Small intestine (tissue), 7 donors: Measurements from ENCODE around the gene ADAMTS14. TPM values are rescaled to one million over a fixed set of nuclear protein-coding genes. Genes with fewer than 3 reads are reported as not detected.

ENCODE experiments used
- DNase-seq, 2 donors: peaks; one replicate each; pipeline versions ENCODE4 v3.0.0 to v3.0.0-alpha.2; 2013
- FAIRE-seq: peaks from 2 replicates; lab custom pipeline; 2012; peaks lifted over from hg19 to GRCh38; lab: Jason Lieb, UNC
- H3K27ac ChIP-seq, 3 donors: one replicate each; pipeline ENCODE4 v1.5.1; 2013; ENCODE audit warnings: low read length in 2 of 3, mild to moderate bottlenecking in 2 of 3, control low read depth in 1 of 3, inconsistent platforms in 1 of 3, low read depth in 1 of 3, moderate library complexity in 1 of 3
- H3K27me3 ChIP-seq, 3 donors: one replicate each; pipeline ENCODE4 v1.6.1; 2013; ENCODE audit warnings: low read length in 3 of 3, inconsistent platforms in 1 of 3; ENCODE audit not compliant: control insufficient read depth in 3 of 3, insufficient read depth in 3 of 3
- H3K36me3 ChIP-seq, 3 donors: one replicate each; pipeline ENCODE4 v1.6.1; 2013; ENCODE audit warnings: low read length in 3 of 3, inconsistent platforms in 1 of 3, low read depth in 1 of 3, mild to moderate bottlenecking in 1 of 3, moderate library complexity in 1 of 3; ENCODE audit not compliant: control insufficient read depth in 3 of 3, insufficient read depth in 2 of 3
- H3K4me1 ChIP-seq, 3 donors: one replicate each; pipeline ENCODE4 v1.6.1; 2013; ENCODE audit warnings: low read length in 2 of 3, inconsistent platforms in 1 of 3, low read depth in 1 of 3, mild to moderate bottlenecking in 1 of 3, moderate library complexity in 1 of 3; ENCODE audit not compliant: control insufficient read depth in 3 of 3, insufficient read depth in 2 of 3
- H3K4me3 ChIP-seq, 3 donors: one replicate each; pipeline ENCODE4 v1.5.1; 2013; ENCODE audit warnings: low read length in 3 of 3, control low read depth in 1 of 3, inconsistent platforms in 1 of 3, low read depth in 1 of 3, mild to moderate bottlenecking in 1 of 3, moderate library complexity in 1 of 3
- H3K9me3 ChIP-seq, 2 donors: one replicate each; pipeline ENCODE4 v1.6.1; 2013; ENCODE audit warnings: low read depth in 1 of 2, low read length in 1 of 2; ENCODE audit not compliant: control insufficient read depth in 2 of 2, insufficient read depth in 1 of 2
- WGBS, 3 donors: extraction: QIAGEN DNeasy Blood & Tissue Kit; methylation state at CpG; one replicate each; pipeline ENCODE4 v1.1.7; 2013; 5-methylcytosine and 5-hydroxymethylcytosine counted together
- polyA plus RNA-seq, 4 donors: library from polyadenylated mRNA; stranded (reverse) in 3 of 4; unstranded in 1 of 4; fragments of 200-250 nt in 3 of 4; fragments of 120-200 nt in 1 of 4; gene quantifications; one replicate each; pipeline versions ENCODE4 v1.2.1 to v1.2.3, GENCODE V29; 2013
- donor health status: healthy with polysubstance abuse.
- donor health status: control.
- donor health status: control.
- donor health status: Bipolar disorder and iron deficiency.
- donor health status: healthy.

ADAMTS14 gene
- polyA plus RNA-seq, 4 donors: 0.45 to 7.7 (median 0.79) TPM

DNA sequence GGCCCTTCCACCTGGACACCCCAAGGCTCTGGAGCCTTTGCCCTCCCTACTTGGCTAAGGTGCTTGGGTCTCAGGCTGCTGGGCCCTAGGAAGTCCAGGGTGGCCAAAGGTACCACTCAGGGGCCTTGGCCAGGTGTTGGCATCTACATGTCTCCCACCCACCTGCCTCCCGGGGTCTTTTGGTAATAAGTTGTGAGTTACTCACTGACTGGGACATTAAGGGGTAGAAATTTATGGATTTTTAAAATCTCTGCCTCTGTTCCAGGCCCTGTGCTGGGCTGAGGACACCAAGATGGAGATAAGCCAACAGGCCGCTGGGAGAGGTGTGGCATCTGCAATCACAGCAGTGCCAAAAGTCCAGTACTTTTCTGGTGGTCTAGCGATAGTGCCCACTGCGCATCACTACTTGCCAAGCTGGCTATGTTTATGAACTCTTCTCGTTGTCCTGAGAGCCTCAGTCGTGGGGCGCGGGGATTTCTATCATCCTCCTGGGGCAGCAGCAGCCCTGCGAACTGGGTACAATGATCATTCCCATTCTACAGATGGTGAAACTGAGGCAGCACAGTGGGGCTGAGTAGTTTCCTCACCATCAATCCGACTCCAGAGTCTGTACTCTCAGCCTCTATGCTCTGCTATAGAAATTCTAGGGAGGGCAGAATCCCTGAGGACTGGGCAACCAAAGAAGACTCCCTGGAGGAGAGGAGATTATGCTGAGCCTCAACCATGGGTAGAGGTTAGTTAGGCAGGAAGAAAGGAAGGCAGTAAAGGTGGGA, 76.7 kb downstream of the ADAMTS14 start:
- peaks cover 0 to 24% (median 0%) of the 10 kb centered on the region in 3 donors for H3K36me3 ChIP-seq
- FAIRE-seq (no peak), DNase-seq (no peak)
- peaks cover 0 to 2% (median 0%) of the 10 kb centered on the region in 3 donors for H3K4me1 ChIP-seq
- no peak overlapping the region for H3K4me3 ChIP-seq
- 92 to 94% (median 93%) methylated on average over 10 of the region's 10 CpGs for WGBS, 3 donors
- no peak overlapping the region for H3K27ac ChIP-seq
- H3K27me3 ChIP-seq: no peaks in the 10 kb centered on the region
- peaks cover 0 to 7% of the 10 kb centered on the region in 2 donors for H3K9me3 ChIP-seq

DNA sequence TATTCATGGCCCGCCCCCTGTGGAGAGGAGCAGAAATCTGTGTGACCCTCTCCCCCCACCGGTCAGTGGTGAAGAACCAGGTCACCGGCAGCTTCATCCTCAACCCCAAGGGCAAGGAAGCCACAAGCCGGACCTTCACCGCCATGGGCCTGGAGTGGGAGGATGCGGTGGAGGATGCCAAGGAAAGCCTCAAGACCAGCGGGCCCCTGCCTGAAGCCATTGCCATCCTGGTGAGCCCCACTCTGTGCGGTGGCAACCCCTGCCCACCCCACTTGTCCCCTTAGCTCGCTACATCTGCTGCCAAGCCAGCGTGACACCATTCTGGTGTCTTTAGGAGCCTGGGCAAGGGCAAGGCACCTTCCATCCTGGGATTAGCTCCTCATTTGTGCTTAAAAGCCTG, 77.5 kb downstream of the ADAMTS14 start:
- Histone ChIP-seq H3K4me1 (no peaks in the 10 kb centered on the region), H3K27ac (no peak overlapping the region), H3K27me3 (no peaks in the 10 kb centered on the region), H3K9me3 (peaks cover 0 to 7% of the 10 kb centered on the region in 2 donors), H3K4me3 (no peak overlapping the region), H3K36me3 (peaks cover 0 to 20% (median 0%) of the 10 kb centered on the region in 3 donors)
- DNase-seq (no peak), FAIRE-seq (no peak)
- WGBS, 3 donors: 93 to 98% (median 93%) methylated on average over 9 to 10 of the region's 10 CpGs

DNA sequence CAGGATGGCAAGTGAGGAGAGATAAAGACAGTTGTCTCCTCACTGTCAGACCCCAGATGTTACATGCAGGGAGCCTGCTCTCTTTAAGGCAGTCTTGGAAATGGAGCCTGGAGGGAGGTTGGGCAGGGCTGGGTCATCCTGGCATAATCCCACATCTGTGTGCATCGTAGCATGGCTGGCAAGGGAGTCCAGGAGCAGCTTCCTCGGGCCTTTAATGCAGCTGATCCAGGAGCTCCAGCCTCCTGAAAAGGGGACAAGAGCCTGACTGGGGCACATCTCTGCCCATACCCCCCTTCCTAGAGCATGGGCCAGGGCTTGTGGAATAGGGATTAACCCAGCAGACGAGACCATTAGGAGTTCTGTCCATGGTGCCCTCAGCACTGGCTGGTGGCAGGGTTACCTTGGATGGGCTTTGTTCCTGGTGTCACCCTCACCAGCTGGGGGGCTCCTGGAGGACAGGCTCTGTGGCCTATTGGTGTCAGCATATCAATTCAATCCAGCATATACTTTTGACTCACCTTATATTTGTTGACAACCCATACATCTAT, 77.9 kb downstream of the ADAMTS14 start:
- H3K4me1 ChIP-seq: no peaks in the 10 kb centered on the region
- H3K36me3 ChIP-seq: peaks cover 0 to 20% (median 0%) of the 10 kb centered on the region in 3 donors
- no peaks in the 10 kb centered on the region for H3K27me3 ChIP-seq
- WGBS, 3 donors: 64 to 86% (median 75%) methylated on average over 3 of the region's 3 CpGs
- no peak overlapping the region for H3K4me3 ChIP-seq
- DNase-seq: no peak
- H3K9me3 ChIP-seq: peaks cover 0 to 7% of the 10 kb centered on the region in 2 donors
- FAIRE-seq: no peak
- no peak overlapping the region for H3K27ac ChIP-seq

DNA sequence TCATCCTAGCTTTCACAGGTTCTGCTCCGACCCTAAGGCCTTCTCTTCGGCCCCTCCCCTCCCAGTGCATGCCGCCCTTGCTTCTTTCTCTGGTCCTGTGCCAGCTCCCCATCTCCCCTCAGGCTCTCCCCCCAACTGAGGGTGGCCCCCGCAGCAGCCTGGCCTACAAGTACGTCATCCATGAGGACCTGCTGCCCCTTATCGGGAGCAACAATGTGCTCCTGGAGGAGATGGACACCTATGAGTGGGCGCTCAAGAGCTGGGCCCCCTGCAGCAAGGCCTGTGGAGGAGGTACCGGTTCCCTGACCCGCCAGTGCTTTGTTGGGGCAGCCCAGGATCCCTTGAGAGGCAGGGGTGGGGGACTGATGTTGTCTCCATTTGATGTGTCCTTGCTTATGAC, 79.0 kb downstream of the ADAMTS14 start:
- no peak overlapping the region for H3K4me3 ChIP-seq
- H3K4me1 ChIP-seq: no peaks in the 10 kb centered on the region
- 90 to 94% (median 94%) methylated on average over 9 of the region's 9 CpGs for WGBS, 3 donors
- no peaks in the 10 kb centered on the region for H3K9me3 ChIP-seq
- no peak for FAIRE-seq
- peaks cover 0 to 17% (median 0%) of the 10 kb centered on the region in 3 donors for H3K36me3 ChIP-seq
- DNase-seq: no peak
- H3K27me3 ChIP-seq: no peaks in the 10 kb centered on the region
- no peak overlapping the region for H3K27ac ChIP-seq

DNA sequence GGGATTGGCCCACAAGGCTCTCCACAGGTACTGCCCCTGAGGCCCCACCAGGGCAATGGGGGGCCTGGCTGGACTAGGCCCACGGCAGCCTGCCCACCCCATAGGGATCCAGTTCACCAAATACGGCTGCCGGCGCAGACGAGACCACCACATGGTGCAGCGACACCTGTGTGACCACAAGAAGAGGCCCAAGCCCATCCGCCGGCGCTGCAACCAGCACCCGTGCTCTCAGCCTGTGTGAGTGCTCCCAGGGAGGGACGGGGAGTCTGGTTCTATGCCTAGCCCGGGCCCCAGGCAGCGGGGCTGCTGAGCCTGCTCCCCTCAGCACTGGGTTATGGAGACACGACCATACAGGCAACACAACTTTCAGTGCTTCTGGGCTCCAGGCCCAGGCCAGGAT, 79.7 kb downstream of the ADAMTS14 start:
- Histone ChIP-seq H3K27ac (no peak overlapping the region), H3K4me1 (no peaks in the 10 kb centered on the region), H3K27me3 (no peaks in the 10 kb centered on the region), H3K9me3 (no peaks in the 10 kb centered on the region), H3K36me3 (peaks cover 0 to 17% (median 0%) of the 10 kb centered on the region in 3 donors), H3K4me3 (no peak overlapping the region)
- 93 to 95% (median 94%) methylated on average over 12 to 14 of the region's 14 CpGs for WGBS, 3 donors
- FAIRE-seq: no peak
- DNase-seq: no peak

DNA sequence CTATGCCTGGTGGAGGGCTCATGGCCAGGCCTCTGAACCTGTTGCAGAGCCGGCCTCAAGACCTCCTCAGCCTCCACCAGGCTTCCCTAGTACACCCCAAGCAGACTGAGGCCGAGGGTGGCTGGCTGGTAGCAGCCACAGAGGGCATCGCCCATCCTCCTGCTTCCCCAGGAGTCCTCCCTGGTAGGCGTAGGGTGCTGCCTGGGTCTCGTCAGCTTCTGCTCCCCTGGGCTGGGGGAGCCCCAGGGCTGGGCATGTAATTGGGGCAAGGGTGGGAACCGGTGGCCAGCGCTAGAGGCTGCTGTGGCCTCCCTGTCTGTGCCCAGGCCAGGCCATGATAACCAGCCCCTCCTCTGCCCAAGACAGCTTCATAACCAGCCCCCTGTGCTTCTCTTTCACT, 80.3 kb downstream of the ADAMTS14 start:
- no peak for DNase-seq

DNA sequence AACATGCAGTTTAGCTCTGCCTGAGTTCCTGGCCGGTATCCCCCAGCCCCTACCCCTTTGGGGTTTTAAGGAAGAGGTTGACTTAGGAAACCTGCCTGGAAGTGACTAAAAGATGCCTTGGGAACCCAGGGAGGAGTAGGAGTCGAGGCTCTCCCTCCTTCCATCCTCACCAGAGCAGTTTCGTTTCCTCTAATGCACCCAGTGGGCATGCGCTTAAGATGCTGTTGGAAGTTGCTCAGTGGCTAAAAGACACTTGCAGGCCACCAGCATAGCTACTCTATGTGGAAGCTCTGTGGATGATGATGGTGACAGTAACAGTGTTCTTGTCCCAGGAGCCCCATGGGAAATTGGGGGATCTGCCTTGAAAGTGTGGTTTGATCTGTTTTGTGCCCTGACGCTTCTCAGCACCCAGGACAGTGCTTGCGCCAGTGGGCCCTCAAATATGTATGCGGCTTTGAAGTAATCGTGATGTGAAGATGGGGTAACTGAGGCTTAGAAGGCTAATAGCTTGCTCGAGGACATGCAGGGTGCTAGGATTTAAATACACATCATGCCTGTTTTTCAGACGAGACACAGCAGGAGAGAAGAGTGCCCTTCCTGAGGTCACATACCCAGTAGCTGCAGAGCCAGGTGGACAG, 80.8 kb downstream of the ADAMTS14 start:
- no peak for FAIRE-seq
- H3K27ac ChIP-seq: no peak overlapping the region
- H3K4me3 ChIP-seq: no peak overlapping the region
- no peaks in the 10 kb centered on the region for H3K27me3 ChIP-seq
- H3K9me3 ChIP-seq: no peaks in the 10 kb centered on the region
- peaks cover 0 to 25% (median 0%) of the 10 kb centered on the region in 3 donors for H3K36me3 ChIP-seq
- 82 to 87% (median 87%) methylated on average over 10 of the region's 10 CpGs for WGBS, 3 donors
- DNase-seq: no peak
- no peaks in the 10 kb centered on the region for H3K4me1 ChIP-seq

More for the DNA sequence above, 80.3 kb downstream of the ADAMTS14 start:
- no peak for FAIRE-seq
- WGBS, 3 donors: 87 to 92% (median 89%) methylated on average over 7 of the region's 7 CpGs
- H3K4me1 ChIP-seq: no peaks in the 10 kb centered on the region
- H3K27me3 ChIP-seq: no peaks in the 10 kb centered on the region
- no peak overlapping the region for H3K27ac ChIP-seq
- no peaks in the 10 kb centered on the region for H3K9me3 ChIP-seq
- peaks cover 0 to 20% (median 0%) of the 10 kb centered on the region in 3 donors for H3K36me3 ChIP-seq
- no peak overlapping the region for H3K4me3 ChIP-seq

DNA sequence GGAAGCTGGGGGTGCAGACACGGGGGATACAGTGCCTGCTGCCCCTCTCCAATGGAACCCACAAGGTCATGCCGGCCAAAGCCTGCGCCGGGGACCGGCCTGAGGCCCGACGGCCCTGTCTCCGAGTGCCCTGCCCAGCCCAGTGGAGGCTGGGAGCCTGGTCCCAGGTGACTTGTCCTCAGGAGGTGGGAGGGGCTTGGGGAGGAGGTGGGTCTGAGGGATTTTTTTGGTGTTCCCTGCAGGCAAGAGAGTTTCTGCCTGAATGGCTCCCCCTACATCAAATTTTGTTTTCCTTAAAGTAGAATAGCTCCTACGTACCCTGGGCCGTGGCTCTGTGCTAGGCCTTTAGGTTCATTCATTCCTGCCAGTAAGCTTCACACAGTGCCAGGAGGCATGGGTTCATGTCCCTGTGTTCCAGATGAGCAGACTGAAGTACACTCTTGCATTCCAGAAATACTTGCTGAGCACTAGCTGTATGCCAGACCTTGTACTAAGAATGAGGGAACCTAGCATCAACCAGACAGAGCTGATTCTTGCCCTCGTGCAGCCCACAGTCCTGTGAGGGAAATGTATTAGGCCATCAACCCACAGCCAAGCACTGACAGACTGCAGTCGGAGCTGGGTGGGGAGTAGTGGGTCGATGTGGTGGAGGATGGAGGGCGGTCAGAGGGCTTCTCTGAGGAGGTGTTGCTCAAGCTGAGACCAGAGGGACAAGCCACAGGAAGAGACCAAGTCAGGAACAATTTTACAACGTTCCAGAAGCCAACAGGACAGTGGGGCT, 81.7 kb downstream of the ADAMTS14 start:
- no peak overlapping the region for H3K4me3 ChIP-seq
- no peak for FAIRE-seq
- WGBS, 3 donors: 71 to 80% (median 78%) methylated on average over 15 of the region's 15 CpGs
- DNase-seq: no peak
- no peak overlapping the region for H3K27ac ChIP-seq
- H3K9me3 ChIP-seq: no peaks in the 10 kb centered on the region
- peaks cover 0 to 26% (median 0%) of the 10 kb centered on the region in 3 donors for H3K36me3 ChIP-seq
- H3K4me1 ChIP-seq: no peaks in the 10 kb centered on the region
- H3K27me3 ChIP-seq: no peaks in the 10 kb centered on the region
